ENCODE measurements around the gene SMIM17. TPM values are rescaled to one million over a fixed set of nuclear protein-coding genes. Genes with fewer than 3 reads are reported as not detected.

SMIM17 gene
- total RNA-seq, 1 experiment from 2014 or later = 0.28 TPM

DNA sequence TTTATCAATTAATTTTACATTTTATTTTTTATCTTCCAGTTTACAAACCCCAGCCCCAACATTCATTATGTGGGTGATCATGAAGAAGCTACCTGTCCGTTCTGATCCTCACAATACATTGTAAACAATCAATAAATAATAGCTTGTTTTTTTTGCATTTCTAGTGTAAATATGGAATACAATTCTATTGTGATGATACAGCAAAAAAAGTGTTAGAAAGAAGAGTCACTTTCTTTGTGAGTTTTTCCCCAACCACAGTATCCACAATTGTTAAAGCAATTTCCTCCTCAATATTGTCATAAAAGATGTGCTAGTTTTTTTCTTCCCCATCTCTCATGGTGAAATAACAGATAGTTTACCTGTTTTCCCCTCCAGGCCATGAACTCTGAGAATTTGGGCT lies 58.9 kb downstream of the SMIM17 start:
- Histone ChIP-seq H3K27me3 (ENCODE audit: insufficient read depth, low read length) (no peaks in the 10 kb centered on the region), H3K23ac (ENCODE audit: insufficient read length, low read depth, low read length) (no peak overlapping the region), H2AFZ (ENCODE audit: low read length) (no peak overlapping the region), H4K8ac (replicated peaks; ENCODE audit: insufficient read length, low read depth, low read length) (no peak overlapping the region), H2BK120ac (ENCODE audit: low read depth, low read length, poor library complexity, severe bottlenecking) (no peak overlapping the region), H4K91ac (ENCODE audit: insufficient read length, low read depth, low read length) (no peak overlapping the region), H3T11ph (ENCODE audit: low read length) (no peak overlapping the region), H4K5ac (ENCODE audit: insufficient read length, low read depth, low read length) (no peak overlapping the region), H2BK15ac (ENCODE audit: low read depth, low read length) (no peak overlapping the region), H4K20me1 (ENCODE audit: control insufficient read depth, insufficient read depth, insufficient read length) (no peaks in the 10 kb centered on the region), H3K56ac (ENCODE audit: insufficient read length, low read depth, low read length) (no peak overlapping the region), H2AK5ac (ENCODE audit: insufficient read length, low read length) (no peak overlapping the region), H3K79me2 (ENCODE audit: insufficient read depth, low read length) (no peaks in the 10 kb centered on the region), H2BK5ac (ENCODE audit: insufficient read length, low read length) (no peak overlapping the region), H3K14ac (ENCODE audit: insufficient read depth, low read length) (no peak overlapping the region), H3K4me1 (ENCODE audit: insufficient read depth, low read length) (no peaks in the 10 kb centered on the region), H3K18ac (ENCODE audit: insufficient read length, low read depth, low read length) (no peak overlapping the region), H2BK12ac (ENCODE audit: insufficient read length, low read depth, low read length) (no peak overlapping the region), H3K79me1 (ENCODE audit: insufficient read depth, low read depth, low read length, poor library complexity, severe bottlenecking) (no peaks in the 10 kb centered on the region), H3K9me3 (ENCODE audit: control insufficient read depth, low read depth, low read length) (peaks cover 50% of the 10 kb centered on the region), H3K9ac (ENCODE audit: extremely low read depth, insufficient read length, low read length) (no peak overlapping the region), H3K23me2 (ENCODE audit: insufficient read length, low read depth, low read length, poor library complexity, severe bottlenecking) (no peaks in the 10 kb centered on the region), H3K4me2 (ENCODE audit: insufficient read depth, insufficient read length, low read length) (no peak overlapping the region), H3K4ac (ENCODE audit: low read depth, low read length) (no peak overlapping the region), H2BK20ac (ENCODE audit: low read depth, low read length, poor library complexity, severe bottlenecking) (no peak overlapping the region), H3K27ac (ENCODE audit: insufficient read length, low read depth, low read length) (no peak overlapping the region)
- Mint-ChIP-seq H3K36me3 (ENCODE audit: insufficient read depth in 1 of 3, low read depth in 3 of 3) (peaks cover 10 to 22% (median 19%) of the 10 kb centered on the region in 3 experiments), H3K9me3 (peaks cover 89% of the 10 kb centered on the region in 2 experiments), H3K4me3 (no peak overlapping the region), H3K27me3 (ENCODE audit: low read depth) (peaks cover 3% of the 10 kb centered on the region; the same call in 1 of the 2 replicates), H3K4me1 (no peaks in the 10 kb centered on the region), H3K27ac (no peak overlapping the region)
- DNase-seq = no peak
- WGBS (ENCODE audit: extremely low coverage, insufficient read length, low lambda C conversion rate) = no CpG with 5 or more reads among the region's 1 CpG
- TF ChIP-seq, protein P1, sequence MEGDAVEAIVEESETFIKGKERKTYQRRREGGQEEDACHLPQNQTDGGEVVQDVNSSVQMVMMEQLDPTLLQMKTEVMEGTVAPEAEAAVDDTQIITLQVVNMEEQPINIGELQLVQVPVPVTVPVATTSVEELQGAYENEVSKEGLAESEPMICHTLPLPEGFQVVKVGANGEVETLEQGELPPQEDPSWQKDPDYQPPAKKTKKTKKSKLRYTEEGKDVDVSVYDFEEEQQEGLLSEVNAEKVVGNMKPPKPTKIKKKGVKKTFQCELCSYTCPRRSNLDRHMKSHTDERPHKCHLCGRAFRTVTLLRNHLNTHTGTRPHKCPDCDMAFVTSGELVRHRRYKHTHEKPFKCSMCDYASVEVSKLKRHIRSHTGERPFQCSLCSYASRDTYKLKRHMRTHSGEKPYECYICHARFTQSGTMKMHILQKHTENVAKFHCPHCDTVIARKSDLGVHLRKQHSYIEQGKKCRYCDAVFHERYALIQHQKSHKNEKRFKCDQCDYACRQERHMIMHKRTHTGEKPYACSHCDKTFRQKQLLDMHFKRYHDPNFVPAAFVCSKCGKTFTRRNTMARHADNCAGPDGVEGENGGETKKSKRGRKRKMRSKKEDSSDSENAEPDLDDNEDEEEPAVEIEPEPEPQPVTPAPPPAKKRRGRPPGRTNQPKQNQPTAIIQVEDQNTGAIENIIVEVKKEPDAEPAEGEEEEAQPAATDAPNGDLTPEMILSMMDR (conservative IDR thresholded peaks at IDR 0.05) = no peak
